ENCODE measurements around the gene KIF18B. TPM values are rescaled to one million over a fixed set of nuclear protein-coding genes. Genes with fewer than 3 reads are reported as not detected.

KIF18B gene
- total and polyA plus RNA-seq, 2 of the 13 experiments (the other 11 are each of a cell fraction or from before 2014, with no cell fraction given), result 15.2 to 15.3 TPM

DNA sequence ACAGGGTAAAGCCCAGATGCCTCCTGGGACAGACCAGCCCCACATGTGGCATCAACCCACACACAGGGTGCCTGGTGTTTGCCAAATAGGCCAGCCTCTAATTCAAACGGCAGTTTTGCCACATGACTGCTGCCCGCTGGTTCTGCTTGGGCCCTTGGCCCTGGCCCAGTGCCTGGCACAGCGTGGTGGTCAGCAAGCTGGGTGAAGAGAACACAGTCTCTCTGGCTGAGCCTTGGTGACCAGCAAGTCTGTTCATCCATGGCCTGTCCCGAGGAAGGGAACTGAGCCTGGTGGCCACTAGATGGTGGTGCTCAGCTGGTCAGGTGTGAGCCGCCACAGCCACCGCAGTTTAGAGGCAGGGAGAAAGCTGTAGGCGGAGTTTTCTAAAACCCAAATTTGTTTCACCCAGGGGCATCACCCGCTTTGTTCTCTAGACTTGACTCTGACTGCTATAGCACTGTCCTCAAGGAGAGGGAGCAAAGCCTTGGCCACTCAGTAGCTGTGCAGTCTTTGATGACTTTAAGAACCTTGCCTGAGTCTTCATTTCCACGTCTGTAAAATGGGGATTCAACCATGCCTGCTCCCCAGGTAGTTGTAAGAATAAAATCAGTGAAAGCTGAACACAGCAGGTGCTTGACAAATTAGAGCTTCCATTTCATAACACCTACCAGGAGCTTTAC, 27.5 kb downstream of the KIF18B start (continued):
- TF ChIP-seq ZNF296 (CRISPR knock-in tag; conservative IDR thresholded peaks at IDR 0.05), result no peak
- TF ChIP-seq SMYD3 (CRISPR knock-in tag; IDR thresholded peaks at IDR 0.05), result no peak
- no peak for TF ChIP-seq ZNF816 (CRISPR knock-in tag; IDR thresholded peaks at IDR 0.05; ENCODE audit: borderline replicate concordance)
- TF ChIP-seq SALL1 (CRISPR knock-in tag; IDR thresholded peaks at IDR 0.05), result peak; percentile 53; the same call in 1 of the 2 replicates
- no peak for TF ChIP-seq CREB1 (IDR thresholded peaks at IDR 0.05)
- TF ChIP-seq CREB1 (CRISPR knock-in tag; IDR thresholded peaks at IDR 0.05), result no peak
- TF ChIP-seq HOXA9 (CRISPR knock-in tag; IDR thresholded peaks at IDR 0.05; ENCODE audit: borderline replicate concordance), result no peak
- no peak for TF ChIP-seq ZNF713 (CRISPR knock-in tag; IDR thresholded peaks at IDR 0.05)
- TF ChIP-seq ZEB1 (IDR thresholded peaks at IDR 0.05; ENCODE audit: insufficient replicate concordance, low read depth), result no peak
- TF ChIP-seq KDM2A (CRISPR knock-in tag; IDR thresholded peaks at IDR 0.05; ENCODE audit: borderline replicate concordance, low read depth), result peak; percentile 83
- TF ChIP-seq ZNF776 (CRISPR knock-in tag; IDR thresholded peaks at IDR 0.05), result no peak
- TF ChIP-seq, protein P1, sequence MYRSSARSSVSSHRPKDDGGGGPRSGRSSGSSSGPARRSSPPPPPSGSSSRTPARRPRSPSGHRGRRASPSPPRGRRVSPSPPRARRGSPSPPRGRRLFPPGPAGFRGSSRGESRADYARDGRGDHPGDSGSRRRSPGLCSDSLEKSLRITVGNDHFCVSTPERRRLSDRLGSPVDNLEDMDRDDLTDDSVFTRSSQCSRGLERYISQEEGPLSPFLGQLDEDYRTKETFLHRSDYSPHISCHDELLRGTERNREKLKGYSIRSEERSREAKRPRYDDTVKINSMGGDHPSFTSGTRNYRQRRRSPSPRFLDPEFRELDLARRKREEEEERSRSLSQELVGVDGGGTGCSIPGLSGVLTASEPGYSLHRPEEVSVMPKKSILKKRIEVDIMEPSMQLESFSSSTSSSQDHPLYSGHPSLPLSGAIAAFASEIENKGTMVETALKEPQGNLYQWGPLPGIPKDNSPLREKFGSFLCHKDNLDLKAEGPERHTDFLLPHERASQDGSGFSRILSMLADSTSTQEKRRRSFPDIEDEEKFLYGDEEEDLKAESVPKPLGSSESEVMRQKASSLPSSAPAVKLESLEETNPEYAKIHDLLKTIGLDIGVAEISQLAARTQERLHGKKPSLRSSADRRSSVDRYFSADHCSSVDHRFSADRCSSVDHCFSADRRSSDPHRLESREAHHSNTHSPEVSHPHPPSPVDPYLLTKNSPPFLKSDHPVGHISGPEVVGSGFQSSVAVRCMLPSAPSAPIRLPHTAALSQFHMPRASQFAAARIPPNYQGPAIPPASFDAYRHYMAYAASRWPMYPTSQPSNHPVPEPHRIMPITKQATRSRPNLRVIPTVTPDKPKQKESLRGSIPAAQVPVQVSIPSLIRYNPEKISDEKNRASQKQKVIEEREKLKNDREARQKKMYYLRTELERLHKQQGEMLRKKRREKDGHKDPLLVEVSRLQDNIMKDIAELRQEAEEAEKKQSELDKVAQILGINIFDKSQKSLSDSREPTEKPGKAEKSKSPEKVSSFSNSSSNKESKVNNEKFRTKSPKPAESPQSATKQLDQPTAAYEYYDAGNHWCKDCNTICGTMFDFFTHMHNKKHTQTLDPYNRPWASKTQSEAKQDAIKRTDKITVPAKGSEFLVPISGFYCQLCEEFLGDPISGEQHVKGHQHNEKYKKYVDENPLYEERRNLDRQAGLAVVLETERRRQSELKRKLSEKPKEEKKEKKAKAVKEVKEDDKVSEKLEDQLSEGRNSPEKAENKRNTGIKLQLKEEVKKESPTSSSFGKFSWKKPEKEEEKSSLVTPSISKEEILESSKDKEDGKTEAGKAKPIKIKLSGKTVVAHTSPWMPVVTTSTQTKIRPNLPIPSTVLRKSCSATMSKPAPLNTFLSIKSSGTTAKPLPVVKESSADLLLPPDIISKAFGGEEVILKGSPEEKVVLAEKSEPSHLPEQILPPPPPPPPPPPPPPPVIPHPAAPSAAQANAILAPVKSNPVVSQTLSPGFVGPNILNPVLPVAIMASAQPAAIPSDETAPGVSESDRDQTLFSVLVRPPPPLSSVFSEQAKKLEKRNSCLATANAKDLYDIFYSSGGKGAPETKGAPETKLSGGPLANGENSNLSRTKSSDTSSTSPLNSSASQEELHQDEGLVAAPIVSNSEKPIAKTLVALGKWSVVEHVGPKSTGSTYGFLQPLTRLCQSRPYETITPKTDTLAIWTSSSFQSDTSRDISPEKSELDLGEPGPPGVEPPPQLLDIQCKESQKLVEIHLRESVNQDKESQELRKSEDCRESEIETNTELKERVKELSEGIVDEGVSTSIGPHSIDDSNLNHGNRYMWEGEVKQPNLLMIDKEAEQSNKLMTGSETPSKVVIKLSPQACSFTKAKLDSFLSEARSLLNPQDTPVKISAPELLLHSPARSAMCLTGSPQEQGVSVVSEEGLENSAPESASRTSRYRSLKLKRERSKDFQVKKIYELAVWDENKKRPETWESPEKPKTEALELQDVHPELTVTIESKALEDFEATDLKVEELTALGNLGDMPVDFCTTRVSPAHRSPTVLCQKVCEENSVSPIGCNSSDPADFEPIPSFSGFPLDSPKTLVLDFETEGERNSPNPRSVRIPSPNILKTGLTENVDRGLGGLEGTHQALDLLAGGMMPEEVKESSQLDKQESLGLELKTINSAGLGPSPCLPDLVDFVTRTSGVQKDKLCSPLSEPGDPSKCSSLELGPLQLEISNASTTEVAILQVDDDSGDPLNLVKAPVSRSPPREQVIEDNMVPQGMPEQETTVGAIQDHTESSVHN (CRISPR knock-in tag; IDR thresholded peaks at IDR 0.05), result no peak
- no peak for TF ChIP-seq MBNL3 (CRISPR knock-in tag; conservative IDR thresholded peaks at IDR 0.05)
- TF ChIP-seq WIZ (CRISPR knock-in tag; IDR thresholded peaks at IDR 0.05), result no peak
- peak; percentile 62; the same call in 1 of the 2 replicates for TF ChIP-seq ZFX (CRISPR knock-in tag; IDR thresholded peaks at IDR 0.05; ENCODE audit: low read depth)
- TF ChIP-seq CENPT (CRISPR knock-in tag; IDR thresholded peaks at IDR 0.05; ENCODE audit: low read depth), result no peak
- no peak for TF ChIP-seq CEBPB (IDR thresholded peaks at IDR 0.05; ENCODE audit: borderline replicate concordance, low read depth, low read length)
- peak; percentile 33; the same call in 1 of the 2 replicates for TF ChIP-seq ZNF331 (CRISPR knock-in tag; IDR thresholded peaks at IDR 0.05)
- no peak for TF ChIP-seq SKI (IDR thresholded peaks at IDR 0.05; ENCODE audit: partially characterized antibody)
- TF ChIP-seq ZNF879 (CRISPR knock-in tag; IDR thresholded peaks at IDR 0.05), result no peak
- TF ChIP-seq TAF1 (CRISPR knock-in tag; IDR thresholded peaks at IDR 0.05), result no peak
- no peak for TF ChIP-seq TARDBP (CRISPR knock-in tag; IDR thresholded peaks at IDR 0.05)
- TF ChIP-seq RARA (CRISPR knock-in tag; IDR thresholded peaks at IDR 0.05), result no peak
- TF ChIP-seq HNRNPL (IDR thresholded peaks at IDR 0.05; ENCODE audit: low read depth, low read length), result no peak
- TF ChIP-seq PAWR (CRISPR knock-in tag; IDR thresholded peaks at IDR 0.05; ENCODE audit: borderline replicate concordance), result no peak
- TF ChIP-seq ATAD3A (CRISPR knock-in tag; IDR thresholded peaks at IDR 0.05), result no peak
